IgD-negative memory B cell (primary cell): Measurements from ENCODE around the gene BLOC1S1. TPM values are rescaled to one million over a fixed set of nuclear protein-coding genes. Genes with fewer than 3 reads are reported as not detected.
A peak's percentile ranks its signal among the peaks of the same experiment; 100 is the strongest.

ENCODE experiments used
- H3K27ac Mint-ChIP-seq, 3 donors: one replicate each; pipeline ENCODE4 v1.8.0; 2020 to 2022; ENCODE audit warnings: mild to moderate bottlenecking in 3 of 3, mixed read lengths in 3 of 3, moderate library complexity in 1 of 3
- H3K27me3 Mint-ChIP-seq: one replicate; pipeline ENCODE4 v1.8.0; 2021; ENCODE audit warnings: mixed read lengths
- H3K36me3 Mint-ChIP-seq: one replicate; pipeline ENCODE4 v1.8.0; 2020; ENCODE audit warnings: mild to moderate bottlenecking, mixed read lengths
- H3K4me1 Mint-ChIP-seq, 3 donors: one replicate each; pipeline ENCODE4 v1.8.0; 2020 to 2022; ENCODE audit warnings: mixed read lengths in 3 of 3, mild to moderate bottlenecking in 1 of 3
- H3K4me3 Mint-ChIP-seq, 4 donors: one replicate each; pipeline ENCODE4 v1.8.0; 2020 to 2022; ENCODE audit warnings: mild to moderate bottlenecking in 4 of 4, mixed read lengths in 4 of 4, moderate library complexity in 3 of 4
- H3K9me3 Mint-ChIP-seq, 3 donors: one replicate each; pipeline ENCODE4 v1.8.0; 2020 to 2021; ENCODE audit warnings: mixed read lengths in 3 of 3, mild to moderate bottlenecking in 1 of 3
- polyA plus RNA-seq: library from polyadenylated mRNA; unstranded; fragments of 300-500 nt; fragmentation: Illumina TruSeq; gene quantifications from one replicate; pipeline ENCODE4 v1.2.3, GENCODE V29; 2021

BLOC1S1 gene
- polyA plus RNA-seq, 1 donor from 2014 or later, result 174 TPM

DNA sequence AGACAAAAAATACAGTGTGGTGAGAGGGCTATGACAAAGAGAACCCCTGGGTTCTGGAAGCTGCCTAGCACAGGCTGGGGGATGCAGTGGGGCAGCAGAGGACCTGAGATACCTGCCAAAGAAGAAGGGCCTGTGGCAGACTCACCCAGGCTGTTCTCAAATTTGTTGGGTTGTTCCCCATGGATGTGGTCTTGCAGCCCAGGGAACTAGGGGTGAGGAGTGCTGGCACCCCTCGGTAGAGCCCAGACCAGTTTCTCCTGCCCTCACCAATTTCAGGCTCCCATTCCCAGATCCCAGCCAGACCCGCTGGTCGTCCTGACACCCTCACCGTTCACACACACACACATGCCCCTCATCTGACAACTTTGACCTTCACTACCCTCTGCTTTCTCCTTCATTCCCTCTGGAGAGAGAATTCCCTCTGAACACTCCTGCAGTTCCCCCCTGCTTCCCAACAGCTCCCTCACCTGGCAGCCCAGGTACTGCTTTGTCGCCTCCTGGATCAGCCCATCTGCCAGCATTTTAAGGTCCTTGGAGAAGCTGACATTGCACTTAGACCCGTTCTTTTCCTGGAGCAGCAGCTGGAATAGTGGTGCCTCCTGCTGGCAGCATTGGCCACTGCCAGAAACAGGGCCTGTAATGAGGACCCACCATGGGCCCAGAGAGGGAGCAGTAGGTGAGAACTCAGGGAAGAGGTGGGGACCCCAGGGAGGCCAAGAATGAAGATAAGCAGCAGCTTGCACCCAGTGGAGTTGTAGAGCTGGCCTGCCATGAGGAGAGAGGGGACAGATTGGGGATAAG lies 21.1 kb downstream of the BLOC1S1 start:
- Mint-ChIP-seq H3K27me3 (no peaks in the 10 kb centered on the region), H3K4me3 (peak overlapping the region; percentile 52 to 97 (median 89)), H3K9me3 (no peaks in the 10 kb centered on the region), H3K27ac (peak overlapping the region; percentile 51 to 87 (median 86)), H3K36me3 (no peaks in the 10 kb centered on the region), H3K4me1 (peaks cover 4 to 16% (median 14%) of the 10 kb centered on the region in 3 donors)

DNA sequence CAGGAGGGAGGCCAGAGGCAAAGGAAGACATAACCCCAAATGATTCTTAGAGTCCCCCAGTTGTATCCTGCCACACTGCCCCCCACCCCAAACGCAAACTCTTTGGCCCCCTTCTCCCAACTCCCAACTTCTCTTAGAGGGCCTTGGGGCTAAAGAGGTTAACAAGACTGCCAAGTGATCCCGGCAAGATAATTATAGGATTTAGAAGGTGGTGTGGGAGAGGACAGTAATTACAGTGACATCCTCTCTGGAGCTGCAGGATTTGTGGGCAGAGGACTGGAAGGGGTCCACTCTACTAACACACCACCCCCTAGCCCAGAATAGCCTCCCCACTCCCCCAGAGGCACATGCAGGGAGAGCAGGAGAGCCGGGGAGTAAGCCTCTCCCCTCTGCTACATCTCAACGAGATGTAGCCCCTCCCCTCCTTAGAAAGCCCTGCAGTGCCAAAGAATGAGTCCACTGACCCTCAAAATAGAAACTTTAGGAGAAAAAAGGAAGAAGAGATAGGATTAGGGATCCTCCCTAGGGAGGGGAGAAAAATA lies 21.8 kb downstream of the BLOC1S1 start:
- Mint-ChIP-seq H3K9me3 (no peaks in the 10 kb centered on the region), H3K27me3 (no peaks in the 10 kb centered on the region), H3K4me1 (peaks cover 4 to 18% (median 16%) of the 10 kb centered on the region in 3 donors), H3K27ac (peak overlapping the region; percentile 51 to 87 (median 86)), H3K4me3 (peak overlapping the region; percentile 87 to 97 (median 92)), H3K36me3 (no peaks in the 10 kb centered on the region)

DNA sequence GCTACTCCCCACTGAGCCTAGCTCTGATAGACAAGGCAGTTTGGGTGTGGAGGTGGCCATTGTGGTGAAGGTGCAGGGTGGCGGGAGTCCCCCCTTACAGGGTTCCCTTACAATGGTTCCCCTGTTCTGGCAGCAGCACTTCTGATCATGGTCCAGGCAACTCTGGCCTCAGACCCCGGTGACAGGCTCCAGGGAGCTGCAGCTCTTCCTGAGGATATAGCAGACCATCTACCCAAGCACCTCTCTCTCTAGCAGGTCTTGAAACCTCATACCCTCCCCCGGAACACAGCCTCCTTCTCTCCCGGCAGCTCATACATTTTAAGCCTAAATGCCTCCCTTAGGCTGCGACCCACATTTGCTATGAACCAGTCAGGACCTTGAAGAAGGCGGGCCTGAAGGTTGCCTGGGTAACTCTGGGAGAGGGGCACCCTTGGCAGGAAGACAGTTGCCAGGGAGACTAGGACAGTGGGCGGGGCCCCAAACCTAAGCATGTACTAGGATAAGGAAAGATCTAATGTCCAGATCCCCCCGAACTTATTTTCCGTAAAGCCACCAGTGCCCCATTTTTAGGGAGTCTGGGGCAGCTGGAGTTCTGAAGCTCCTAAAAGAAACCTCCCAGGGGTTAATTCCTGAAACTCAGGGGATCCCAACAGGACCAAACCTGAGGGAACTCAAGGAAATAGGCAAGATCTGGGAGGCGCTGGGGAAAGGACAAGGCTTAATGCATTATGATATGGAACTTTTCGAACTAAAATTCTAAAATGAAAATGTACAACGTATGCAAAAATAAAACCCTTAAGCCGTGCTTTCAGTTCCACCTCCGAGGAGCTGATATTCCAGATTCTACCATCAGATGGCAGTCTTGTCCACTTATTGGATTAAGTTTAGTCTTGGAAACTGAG lies 22.5 kb downstream of the BLOC1S1 start:
- H3K4me3 Mint-ChIP-seq, result peak overlapping the region; percentile 87 to 97 (median 92)
- peaks cover 4 to 19% (median 18%) of the 10 kb centered on the region in 3 donors for H3K4me1 Mint-ChIP-seq
- no peaks in the 10 kb centered on the region for H3K9me3 Mint-ChIP-seq
- no peaks in the 10 kb centered on the region for H3K36me3 Mint-ChIP-seq
- peak overlapping the region; percentile 64 to 96 (median 87) for H3K27ac Mint-ChIP-seq
- no peaks in the 10 kb centered on the region for H3K27me3 Mint-ChIP-seq

DNA sequence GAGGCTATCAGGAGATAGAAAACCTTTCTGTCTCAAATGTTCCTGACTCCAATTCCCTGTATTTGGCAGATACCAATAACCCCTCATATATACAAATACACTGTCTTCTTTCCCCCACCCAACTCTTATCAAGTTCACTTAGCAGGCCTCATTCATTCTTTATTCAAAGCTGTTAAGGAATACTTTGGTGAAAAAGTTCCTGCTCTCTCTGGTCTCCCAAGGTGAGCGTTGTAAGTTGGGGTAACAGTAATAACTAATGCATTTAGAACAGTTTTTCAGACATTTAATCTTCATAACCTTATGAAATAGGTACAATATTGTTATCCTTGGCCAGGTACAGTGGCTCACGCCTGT lies 23.2 kb downstream of the BLOC1S1 start:
- H3K9me3 Mint-ChIP-seq, result no peaks in the 10 kb centered on the region
- H3K36me3 Mint-ChIP-seq, result no peaks in the 10 kb centered on the region
- H3K4me3 Mint-ChIP-seq, result peak overlapping the region; percentile 87 to 97 (median 92)
- H3K27me3 Mint-ChIP-seq, result peaks cover under 1% of the 10 kb centered on the region
- H3K27ac Mint-ChIP-seq, result peak overlapping the region in 2 of 3 donors; percentile 64 to 87
- H3K4me1 Mint-ChIP-seq, result peaks cover 4 to 19% (median 18%) of the 10 kb centered on the region in 3 donors

DNA sequence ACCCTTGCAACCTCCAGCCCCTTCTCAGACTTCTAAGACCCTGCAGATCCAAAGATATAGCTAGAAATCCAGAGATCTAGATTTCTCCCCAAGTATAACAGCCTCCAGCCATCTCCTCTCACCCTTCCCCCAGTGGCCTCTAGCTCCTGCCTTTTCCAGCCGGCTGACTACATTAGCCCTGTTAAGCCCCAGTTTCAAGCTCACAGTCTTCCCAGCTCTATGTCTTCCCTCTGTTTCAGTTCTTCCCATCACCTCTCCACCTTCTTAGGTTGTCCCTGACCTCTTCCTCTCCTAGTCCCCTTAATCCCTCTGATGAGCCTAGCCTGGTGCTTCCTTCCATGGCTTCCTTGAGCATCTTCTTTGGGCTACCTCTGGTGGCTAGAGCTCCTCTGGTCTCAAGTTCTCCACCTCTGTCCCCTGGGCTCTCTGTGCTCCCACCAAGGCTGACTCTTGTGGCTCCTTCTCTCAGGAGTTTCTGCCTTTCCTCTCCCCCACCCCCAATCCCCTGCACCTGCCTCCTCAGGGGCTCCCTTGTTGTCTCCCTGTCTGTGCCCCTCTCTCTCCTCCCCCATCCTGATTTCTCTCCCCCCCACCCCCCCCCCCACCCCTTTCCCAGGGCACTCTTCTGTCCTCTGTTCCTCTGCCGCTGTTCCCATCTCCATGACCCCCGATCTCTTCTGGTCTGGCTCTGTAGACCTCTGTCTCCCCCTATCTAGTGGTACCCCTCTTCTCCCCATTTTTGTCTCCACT lies 26.3 kb downstream of the BLOC1S1 start:
- H3K27me3 Mint-ChIP-seq, result peaks cover 4% of the 10 kb centered on the region
- peaks cover 8 to 33% (median 29%) of the 10 kb centered on the region in 3 donors for H3K4me1 Mint-ChIP-seq
- no peaks in the 10 kb centered on the region for H3K9me3 Mint-ChIP-seq
- H3K36me3 Mint-ChIP-seq, result no peaks in the 10 kb centered on the region
- H3K27ac Mint-ChIP-seq, result peak overlapping the region in 1 of 3 donors; percentile 32
- H3K4me3 Mint-ChIP-seq, result peak overlapping the region; percentile 79 to 94 (median 84)

DNA sequence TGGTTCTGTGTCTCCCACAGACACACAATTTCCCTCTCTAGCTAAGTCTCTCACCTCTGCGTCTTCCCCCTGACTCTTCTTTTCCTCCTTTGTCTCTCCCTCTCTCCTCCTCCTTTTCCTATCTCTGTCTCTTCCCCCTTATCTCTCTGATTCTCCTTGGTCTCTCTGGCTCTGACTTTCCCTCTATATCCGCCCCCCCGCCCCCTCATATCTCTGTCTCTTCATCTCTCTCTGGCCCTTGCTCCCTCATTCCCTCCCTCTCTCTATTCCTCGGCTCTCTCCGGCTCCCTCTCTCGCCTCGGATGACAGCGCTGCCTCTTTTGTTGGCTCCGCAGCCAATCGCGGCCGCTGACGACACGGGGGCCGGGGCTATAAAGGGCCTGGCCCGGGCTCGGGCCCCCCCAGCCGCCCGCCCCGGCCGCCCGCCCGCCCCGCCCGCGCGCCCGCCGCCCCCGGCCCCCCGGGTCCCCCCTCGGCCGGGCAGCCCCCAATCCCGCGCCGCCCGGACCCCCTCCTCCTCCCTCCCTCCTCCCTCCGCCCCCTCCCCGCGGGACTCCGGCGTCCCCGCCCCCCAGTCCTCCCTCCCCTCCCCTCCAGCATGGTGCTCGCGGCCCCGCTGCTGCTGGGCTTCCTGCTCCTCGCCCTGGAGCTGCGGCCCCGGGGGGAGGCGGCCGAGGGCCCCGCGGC lies 27.0 kb downstream of the BLOC1S1 start, which contains the start of gene GDF11:
GDF11 (plus strand) TSS at position 404 of the 687 bp plus-strand sequence; CDS start at position 599, 195 bp downstream.
- Mint-ChIP-seq H3K9me3 (no peaks in the 10 kb centered on the region), H3K4me3 (peak within 1 kb of the TSS; percentile 91 to 97 (median 95)), H3K27ac (peak within 1 kb of the TSS in 2 of 3 donors; percentile 32 to 71), H3K4me1 (peaks cover 4 to 25% (median 23%) of the 10 kb centered on the region in 3 donors), H3K27me3 (peaks cover 4% of the 10 kb centered on the region), H3K36me3 (no peaks in the 10 kb centered on the region)

DNA sequence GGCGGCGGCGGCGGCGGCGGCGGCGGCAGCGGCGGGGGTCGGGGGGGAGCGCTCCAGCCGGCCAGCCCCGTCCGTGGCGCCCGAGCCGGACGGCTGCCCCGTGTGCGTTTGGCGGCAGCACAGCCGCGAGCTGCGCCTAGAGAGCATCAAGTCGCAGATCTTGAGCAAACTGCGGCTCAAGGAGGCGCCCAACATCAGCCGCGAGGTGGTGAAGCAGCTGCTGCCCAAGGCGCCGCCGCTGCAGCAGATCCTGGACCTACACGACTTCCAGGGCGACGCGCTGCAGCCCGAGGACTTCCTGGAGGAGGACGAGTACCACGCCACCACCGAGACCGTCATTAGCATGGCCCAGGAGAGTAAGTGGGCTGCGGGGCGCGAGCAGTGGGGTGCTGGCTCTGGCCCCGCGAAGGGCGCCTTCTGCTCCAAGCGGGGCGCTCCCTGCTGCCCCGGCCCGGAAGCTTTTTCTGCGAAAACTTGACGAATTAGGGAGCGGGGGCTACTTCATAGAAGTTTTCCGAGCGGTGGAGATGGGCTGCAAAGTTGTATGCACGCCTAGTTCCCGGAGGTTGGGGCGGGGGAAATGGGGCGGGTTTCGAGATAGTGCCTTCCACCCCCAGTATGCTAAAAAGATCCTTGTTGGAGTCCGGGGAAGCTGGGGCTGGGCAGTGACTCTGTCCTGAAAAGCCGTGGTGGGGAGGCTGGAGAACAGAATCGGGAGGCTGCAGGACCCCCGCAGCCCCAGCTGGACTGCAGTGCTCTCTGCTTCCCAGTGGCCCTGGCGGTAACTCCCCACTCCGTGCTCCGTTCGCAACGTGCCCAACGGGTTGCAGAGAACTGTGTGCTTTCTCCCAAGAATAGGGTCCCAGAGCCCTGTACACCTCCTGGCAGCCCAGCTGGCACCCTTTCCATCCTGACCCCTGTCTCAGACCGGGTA lies 27.8 kb downstream of the BLOC1S1 start:
- no peaks in the 10 kb centered on the region for H3K36me3 Mint-ChIP-seq
- H3K4me1 Mint-ChIP-seq, result peaks cover 4 to 20% (median 18%) of the 10 kb centered on the region in 3 donors
- H3K27me3 Mint-ChIP-seq, result peaks cover 4% of the 10 kb centered on the region
- no peaks in the 10 kb centered on the region for H3K9me3 Mint-ChIP-seq
- peak overlapping the region in 1 of 3 donors; percentile 71 for H3K27ac Mint-ChIP-seq
- peak overlapping the region; percentile 91 to 97 (median 95) for H3K4me3 Mint-ChIP-seq

DNA sequence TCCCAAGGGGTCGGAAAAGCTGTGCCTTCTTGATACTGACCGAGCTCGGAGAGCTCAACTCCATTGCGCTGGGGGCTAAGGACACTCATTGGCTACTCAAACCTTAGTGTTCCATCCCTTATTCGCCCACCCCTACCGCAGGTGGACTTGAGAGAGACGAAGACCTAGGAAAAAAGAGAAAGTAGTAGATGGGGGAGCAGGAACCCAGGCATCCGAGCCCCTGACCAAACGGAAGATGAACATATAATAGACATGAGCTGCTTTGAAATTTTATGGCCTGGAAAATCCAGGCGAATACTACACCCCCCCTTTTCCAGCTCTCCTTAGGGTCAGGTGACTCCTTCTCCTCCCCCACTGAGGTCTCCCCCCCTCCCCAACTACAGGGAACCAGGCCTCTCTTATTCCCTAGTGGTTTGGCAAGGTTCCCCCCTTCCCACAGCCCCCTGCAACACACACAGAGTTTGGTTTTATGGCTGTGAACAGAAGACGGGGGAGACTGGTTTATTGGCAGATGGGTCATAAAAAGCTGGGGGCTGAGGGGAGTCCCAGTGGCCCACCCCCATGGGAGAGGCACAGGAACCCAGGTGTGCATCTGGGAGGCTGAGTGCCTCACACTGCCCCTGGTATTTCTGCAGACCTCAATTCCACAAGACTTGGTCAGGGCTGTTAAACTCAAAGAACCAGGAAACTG lies 28.6 kb downstream of the BLOC1S1 start:
- Mint-ChIP-seq H3K4me3 (peak overlapping the region; percentile 91 to 97 (median 95)), H3K9me3 (no peaks in the 10 kb centered on the region), H3K36me3 (peaks cover 2% of the 10 kb centered on the region), H3K27ac (peak overlapping the region in 2 of 3 donors; percentile 67 to 71), H3K4me1 (peaks cover 4 to 18% (median 18%) of the 10 kb centered on the region in 3 donors), H3K27me3 (peaks cover 4% of the 10 kb centered on the region)

DNA sequence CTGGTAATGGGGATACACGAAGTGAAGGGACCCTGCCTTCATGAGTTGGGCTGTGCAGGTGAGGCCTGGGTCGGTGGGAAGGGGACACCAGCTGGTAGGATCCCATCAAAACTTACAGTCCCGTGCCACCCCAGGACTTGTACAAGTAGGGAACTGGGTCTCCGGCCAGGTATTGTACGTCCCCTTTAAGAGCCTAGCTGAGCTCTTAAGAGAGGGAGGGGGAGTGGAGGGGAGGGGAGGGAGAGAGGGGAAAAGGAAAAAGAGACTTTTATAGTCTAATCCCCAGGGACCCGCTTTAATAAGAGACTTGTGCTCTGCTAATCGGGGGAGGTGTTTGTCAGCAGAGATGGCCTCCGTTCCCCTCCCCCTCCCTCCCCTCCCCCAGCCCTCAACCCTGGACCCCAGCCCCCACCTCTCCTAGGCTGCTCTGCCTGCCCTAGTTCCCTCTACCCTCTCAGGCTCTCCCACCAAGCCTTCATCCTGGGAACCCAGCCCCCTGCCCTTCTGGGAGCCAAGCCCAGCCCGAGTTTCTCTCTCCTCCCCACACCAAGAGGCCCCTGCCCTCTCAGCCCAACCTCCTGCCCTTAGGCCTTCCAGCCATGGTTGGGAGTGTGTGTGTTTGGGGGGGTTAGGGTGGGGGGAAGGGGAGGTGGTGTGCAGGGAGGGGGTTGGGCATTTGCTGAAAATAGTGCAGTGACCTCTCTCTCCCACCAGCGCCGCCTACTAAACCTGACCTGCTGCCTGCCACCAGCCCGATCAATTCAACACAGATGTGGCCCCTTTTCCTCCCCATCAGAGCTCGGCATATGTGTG lies 29.7 kb downstream of the BLOC1S1 start:
- H3K9me3 Mint-ChIP-seq, result no peaks in the 10 kb centered on the region
- peaks cover 4 to 18% (median 18%) of the 10 kb centered on the region in 3 donors for H3K4me1 Mint-ChIP-seq
- H3K27ac Mint-ChIP-seq, result peak overlapping the region; percentile 39 to 59 (median 41)
- H3K4me3 Mint-ChIP-seq, result peak overlapping the region; percentile 91 to 97 (median 95)
- peaks cover 2% of the 10 kb centered on the region for H3K36me3 Mint-ChIP-seq
- H3K27me3 Mint-ChIP-seq, result peaks cover 4% of the 10 kb centered on the region

DNA sequence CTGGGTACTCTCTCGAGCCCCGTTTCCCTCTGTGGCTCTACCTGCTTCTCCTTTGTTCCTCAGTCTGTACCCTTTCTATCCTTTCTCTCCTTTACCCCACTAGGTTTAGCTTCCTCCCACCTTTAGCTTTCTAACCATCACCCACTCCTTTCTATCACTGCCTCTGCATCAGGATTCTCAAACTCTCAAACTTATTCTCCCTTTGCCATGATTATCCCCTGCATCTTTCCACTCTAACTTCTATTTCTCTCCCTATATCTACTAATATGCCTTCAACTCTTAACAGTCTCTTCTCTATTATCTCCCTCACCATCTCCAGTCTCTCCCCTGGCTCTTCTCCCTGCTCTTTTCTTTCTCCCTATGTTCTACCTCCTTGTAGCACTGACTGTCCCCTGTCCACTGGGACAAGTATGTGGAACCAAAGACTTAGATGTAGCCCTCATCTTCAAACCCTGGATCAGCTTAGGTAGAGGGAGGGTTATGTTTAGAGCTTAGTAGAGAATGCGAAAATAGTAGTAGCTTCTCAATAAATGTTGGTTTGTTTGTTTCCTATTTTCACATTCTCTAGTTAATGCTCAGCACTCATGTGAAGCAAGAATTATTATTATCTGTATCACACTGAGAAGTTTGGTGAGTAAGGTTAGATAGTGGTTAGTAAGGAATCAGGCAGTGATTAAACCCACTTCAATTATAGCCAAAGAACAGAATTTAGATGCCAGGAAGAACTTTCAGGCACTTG lies 30.5 kb downstream of the BLOC1S1 start:
- H3K36me3 Mint-ChIP-seq, result peaks cover 2% of the 10 kb centered on the region
- peak overlapping the region; percentile 21 to 86 (median 76) for H3K4me3 Mint-ChIP-seq
- H3K27ac Mint-ChIP-seq, result peak overlapping the region; percentile 33 to 85 (median 39)
- peaks cover 4 to 18% (median 18%) of the 10 kb centered on the region in 3 donors for H3K4me1 Mint-ChIP-seq
- H3K27me3 Mint-ChIP-seq, result peaks cover 4% of the 10 kb centered on the region
- no peaks in the 10 kb centered on the region for H3K9me3 Mint-ChIP-seq

DNA sequence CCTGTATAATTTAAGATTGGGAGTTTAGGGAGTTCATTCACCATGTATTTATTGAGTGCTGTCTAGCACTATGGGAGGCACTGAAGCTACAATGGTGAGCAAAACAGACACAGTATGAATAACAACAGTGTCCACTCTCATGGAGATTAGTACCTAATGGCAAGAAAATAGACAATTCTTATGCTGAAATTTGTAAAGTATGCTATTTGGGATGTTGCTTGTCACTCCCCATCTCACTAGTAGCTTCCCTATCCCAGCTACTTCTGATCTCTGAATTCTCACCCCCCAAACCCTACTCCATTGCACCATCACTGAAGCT lies 31.0 kb downstream of the BLOC1S1 start:
- H3K36me3 Mint-ChIP-seq, result peaks cover 2% of the 10 kb centered on the region
- peak overlapping the region in 2 of 3 donors; percentile 39 to 85 for H3K27ac Mint-ChIP-seq
- peaks cover 4% of the 10 kb centered on the region for H3K27me3 Mint-ChIP-seq
- H3K4me1 Mint-ChIP-seq, result peaks cover 4 to 18% (median 18%) of the 10 kb centered on the region in 3 donors
- no peaks in the 10 kb centered on the region for H3K9me3 Mint-ChIP-seq
- peak overlapping the region in 1 of 4 donors; percentile 21 for H3K4me3 Mint-ChIP-seq
